ENCODE data around the gene SHISA3. TPM values are rescaled to one million over a fixed set of nuclear protein-coding genes. Genes with fewer than 3 reads are reported as not detected.
"Not testable (repeated sequence)": the region's sequence is repeated elsewhere in the genome, so short reads cannot be mapped to it uniquely, and the experiment has no call there.

The SHISA3 gene
- 0.46 TPM for total RNA-seq
- long read RNA-seq, partial matches to known transcripts = 0 of 1 reads
- long read RNA-seq, other reads (novel, unspliced or antisense) = 0 of 1 reads

DNA sequence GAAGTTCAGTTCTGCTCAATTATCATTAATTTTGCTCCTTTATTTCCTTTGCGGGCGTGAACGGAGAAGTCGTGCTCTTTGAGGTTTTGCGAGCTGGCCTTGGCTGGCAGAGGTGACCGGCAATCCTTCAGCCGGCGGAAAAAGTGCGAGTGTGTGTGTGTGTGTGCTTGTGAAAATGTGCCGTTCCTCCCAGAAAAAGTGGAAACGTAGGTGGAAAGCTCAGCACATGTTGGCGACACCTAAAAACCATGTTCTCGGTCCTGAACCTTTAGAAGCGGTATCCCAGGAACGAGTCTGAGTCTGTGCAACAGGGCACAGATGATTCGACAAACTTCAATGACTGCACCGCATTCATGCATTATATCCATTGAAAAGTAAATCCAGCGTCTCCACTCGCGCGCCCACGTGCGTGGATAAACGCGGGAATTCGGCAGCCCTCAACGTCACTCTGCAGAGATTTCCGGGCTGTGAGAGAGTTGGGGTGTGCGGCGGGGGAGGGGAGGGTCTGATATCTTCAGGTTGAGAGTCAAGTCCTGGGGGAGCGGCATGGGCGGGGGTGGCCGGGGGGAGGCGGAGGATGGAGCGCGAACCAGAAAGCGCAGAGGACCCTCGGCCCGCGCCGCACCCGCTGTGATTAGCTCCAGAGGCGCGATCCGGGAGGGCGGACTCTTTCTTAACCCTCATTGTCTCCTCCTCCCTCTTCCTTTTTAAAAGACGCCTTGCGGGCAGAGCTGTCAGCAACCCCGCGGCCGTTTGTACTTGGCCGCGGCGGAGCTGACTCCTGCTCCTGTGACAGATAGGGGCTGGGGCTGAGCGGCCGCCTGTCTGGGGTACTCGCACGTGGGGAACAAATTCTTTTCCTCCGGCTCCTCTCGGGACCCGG is at the start of gene SHISA3:
TSS of gene SHISA3 (plus strand) at position 737 of the 883 bp plus-strand sequence. CDS start 569 bp downstream, outside the sequence.
- no peak for DNase-seq (ENCODE audit: low spot score)
- intact Hi-C loops (cut with DNase I) = no loop called here

DNA sequence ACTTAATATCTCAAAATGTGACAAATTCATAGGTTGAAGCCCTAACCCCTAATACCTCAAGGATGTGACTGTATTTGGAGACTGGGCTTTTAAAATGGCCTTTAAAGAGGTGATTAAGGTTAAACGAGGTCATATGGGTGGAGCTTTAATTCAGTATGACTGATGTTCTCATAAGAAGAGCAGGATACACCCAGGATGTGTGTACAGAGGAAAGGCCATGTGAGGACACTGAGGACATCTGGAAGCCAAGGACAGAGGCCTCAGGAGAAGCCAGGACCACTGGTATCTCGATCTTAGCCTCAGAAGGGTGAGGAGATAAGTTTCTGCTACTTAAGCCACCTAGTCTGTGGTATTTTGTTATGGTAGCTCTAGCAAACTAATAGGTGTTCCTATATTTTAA is 49.0 kb upstream of the SHISA3 start:
- intact Hi-C loops (cut with DNase I) = no loop called here
- no peak for DNase-seq (ENCODE audit: low spot score)

DNA sequence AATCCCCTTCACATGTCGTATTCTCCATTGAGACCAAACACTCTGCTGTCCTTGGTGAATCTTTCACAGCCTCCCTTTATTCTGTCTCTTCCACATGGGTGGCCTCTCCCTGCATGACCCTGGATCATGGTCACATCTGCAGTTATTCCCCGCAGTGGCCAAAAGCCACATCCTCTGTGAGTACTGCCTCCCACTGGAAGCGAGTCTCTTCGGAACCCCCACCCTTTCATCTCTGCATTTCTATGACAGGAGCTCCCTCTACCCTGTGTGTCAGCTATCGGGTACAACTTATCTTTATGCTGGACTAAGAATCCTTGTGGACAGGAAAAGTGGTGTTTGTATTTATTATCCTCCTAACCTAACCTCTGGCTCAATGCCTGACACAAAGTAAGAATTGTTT is 48.6 kb upstream of the SHISA3 start:
- DNase-seq (ENCODE audit: low spot score) = no peak
- intact Hi-C loops (cut with DNase I) = no loop called here

DNA sequence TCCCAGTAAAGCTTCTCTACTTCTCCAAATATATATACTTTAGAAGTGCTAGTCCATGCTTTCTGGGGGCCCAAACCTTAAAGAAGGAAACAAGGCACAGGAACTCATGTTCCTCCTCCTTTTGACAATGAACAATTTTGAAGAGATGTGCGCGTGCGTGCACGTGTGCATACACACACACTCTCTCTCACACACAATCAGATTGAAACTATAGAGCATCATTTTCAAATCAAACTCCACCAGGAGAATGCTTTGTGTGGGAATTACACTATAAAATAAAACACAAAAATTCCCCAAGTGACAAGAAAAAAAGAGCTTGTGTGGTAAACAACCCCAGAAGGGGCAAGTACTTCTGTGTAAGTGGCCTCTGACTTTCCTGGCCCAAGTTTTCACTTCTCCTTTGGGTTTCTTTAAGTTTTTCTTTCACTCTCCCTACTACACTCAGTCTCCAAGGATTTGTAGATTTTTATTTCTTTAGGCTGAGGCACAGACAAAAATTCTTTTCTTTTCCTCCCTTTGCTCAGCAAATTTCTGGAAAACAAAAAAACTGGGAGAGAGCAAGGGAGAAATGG is 46.6 kb upstream of the SHISA3 start:
- intact Hi-C loops (cut with DNase I) = no loop called here
- no peak for DNase-seq (ENCODE audit: low spot score)

DNA sequence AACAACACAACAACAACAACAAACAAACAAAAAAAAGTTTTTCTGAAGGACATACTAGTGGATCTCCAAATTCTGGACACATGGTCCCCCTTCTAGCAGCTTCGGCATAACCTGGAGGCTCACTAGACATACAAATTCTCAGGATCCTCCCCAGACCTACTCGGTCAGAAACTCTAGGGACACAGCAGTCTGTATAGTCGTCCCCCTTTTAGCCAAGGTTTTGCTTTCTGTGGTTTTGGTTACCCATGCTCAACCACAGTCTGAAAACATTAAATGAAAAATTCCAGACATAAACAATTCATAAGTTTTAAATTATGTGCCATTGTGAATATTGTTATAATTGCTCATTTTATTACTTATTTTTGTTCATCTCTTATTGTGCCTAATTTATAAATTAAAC is 45.2 kb upstream of the SHISA3 start:
- no peak for DNase-seq (ENCODE audit: low spot score)
- intact Hi-C loops (cut with DNase I) = no loop called here

DNA sequence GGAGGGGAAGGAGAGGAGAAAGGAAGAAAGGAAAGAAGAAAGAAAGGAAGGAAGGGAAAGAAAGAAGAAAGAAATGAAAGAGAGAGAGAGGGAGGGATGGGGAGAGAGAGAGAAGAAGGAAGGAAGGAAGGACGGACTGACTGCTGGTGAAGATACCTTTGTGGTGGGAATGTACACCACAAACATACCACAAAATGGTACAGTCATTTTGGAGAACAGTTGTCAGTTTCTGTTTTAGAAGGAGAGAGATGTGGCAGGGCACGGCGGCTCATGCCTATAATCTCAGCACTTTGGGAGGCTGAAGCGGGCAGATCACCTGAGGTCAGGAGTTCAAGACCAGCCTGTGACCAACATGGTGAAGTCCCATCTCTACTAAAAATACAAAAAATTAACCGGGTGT is 40.0 kb upstream of the SHISA3 start:
- intact Hi-C loops (cut with DNase I) = no loop called here
- no peak for DNase-seq (ENCODE audit: low spot score)

DNA sequence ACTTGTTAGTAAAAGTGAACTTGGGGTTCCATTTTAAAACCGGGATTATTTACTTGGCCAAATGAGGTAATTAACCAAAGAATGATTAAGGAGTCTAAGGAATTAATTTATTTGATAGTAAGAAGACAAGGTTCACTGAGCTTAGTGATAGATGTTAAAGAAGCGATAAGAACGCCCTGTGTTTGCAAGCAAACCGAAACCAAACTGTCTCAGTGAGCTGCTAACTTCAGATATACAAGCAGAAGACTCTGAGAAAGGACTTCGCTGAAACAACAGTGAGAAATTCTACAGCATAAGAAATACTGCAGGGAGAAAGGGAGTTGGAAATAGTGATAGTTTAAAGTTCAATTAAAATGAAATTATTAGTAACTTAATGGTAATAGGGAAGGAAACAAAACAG is 37.6 kb upstream of the SHISA3 start:
- intact Hi-C loops (cut with DNase I) = no loop called here

DNA sequence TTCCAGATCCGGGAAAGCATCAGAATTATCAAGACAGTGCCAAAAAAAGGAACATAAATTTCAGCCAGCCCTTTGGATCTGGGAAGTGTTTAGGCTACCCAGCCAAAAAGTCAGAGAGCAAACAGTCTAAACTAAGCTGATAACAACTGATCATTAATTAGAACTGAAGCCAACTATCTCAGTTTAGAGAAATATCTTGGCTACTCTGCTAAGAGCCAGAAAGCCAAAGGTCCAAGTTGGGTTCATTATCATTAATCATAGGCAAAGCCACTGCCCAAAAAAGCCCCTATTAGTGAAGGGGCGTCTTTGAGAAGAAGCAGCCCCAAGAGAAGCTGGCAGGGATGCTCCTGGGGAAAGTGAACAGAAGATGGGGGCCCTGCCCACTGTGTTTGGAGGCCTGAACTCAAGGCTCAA is 37.0 kb upstream of the SHISA3 start:
- no peak for DNase-seq (ENCODE audit: low spot score)
- intact Hi-C loops (cut with DNase I) = no loop called here

More for the DNA sequence above, 37.6 kb upstream of the SHISA3 start:
- DNase-seq (ENCODE audit: low spot score) = no peak

DNA sequence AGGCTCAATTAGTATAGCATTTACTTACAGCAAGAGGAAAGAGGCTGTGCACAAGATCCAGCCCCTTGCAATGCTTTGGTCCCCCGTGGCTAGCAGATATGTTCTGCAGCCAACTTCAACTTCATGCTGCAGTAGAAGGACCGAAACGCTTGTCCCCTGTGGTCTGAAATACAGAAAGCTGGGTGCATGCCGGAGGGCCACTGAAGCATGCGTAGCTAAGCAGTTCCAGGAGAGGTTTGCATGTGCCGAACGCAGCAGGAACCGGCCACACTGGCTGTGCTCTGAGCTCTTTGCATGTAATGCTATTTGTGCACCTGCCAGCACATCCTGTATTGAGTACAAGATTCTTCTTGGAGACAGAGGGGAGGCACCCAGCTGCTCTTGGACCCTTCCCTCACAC is 35.8 kb upstream of the SHISA3 start:
- no peak for DNase-seq (ENCODE audit: low spot score)
- intact Hi-C loops (cut with DNase I) = no loop called here

DNA sequence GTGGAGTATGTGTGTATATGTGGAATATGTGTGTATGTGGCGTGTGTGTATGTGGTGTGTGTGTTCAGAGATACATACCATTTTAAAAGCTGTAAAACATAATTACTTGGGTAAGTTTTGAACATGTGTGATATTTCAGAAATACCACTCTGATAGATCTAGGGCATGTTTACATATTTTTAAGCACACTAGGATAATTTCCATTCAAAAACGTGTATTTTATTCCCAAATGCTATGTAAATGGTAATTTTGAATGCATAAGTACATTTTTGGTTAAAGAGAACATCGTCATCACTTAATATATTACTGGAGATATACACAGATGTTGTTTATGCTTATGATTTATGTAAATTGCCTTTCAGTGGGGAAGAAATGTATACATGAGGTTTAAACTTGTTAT is 34.7 kb upstream of the SHISA3 start:
- DNase-seq (ENCODE audit: low spot score) = no peak
- intact Hi-C loops (cut with DNase I) = no loop called here

DNA sequence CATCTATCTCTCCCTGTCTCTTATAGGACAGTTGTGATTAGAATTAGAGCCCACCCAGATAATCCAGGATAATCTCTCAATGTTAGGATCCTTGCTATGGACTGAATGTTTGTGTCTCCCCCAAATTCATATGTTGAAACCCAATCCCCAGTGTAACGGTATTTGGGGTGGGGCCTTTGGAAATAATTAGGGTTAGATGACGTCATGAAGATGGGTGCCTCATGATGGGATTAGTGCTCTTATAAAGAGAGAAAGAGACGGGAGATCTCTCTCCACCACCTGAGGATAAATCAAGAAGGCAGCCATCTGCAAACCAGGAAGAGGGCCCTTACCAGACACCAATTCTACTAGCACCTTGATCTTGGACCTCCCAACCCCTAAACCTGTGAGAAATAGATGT is 33.7 kb upstream of the SHISA3 start:
- DNase-seq (ENCODE audit: low spot score) = no peak
- intact Hi-C loops (cut with DNase I) = no loop called here

DNA sequence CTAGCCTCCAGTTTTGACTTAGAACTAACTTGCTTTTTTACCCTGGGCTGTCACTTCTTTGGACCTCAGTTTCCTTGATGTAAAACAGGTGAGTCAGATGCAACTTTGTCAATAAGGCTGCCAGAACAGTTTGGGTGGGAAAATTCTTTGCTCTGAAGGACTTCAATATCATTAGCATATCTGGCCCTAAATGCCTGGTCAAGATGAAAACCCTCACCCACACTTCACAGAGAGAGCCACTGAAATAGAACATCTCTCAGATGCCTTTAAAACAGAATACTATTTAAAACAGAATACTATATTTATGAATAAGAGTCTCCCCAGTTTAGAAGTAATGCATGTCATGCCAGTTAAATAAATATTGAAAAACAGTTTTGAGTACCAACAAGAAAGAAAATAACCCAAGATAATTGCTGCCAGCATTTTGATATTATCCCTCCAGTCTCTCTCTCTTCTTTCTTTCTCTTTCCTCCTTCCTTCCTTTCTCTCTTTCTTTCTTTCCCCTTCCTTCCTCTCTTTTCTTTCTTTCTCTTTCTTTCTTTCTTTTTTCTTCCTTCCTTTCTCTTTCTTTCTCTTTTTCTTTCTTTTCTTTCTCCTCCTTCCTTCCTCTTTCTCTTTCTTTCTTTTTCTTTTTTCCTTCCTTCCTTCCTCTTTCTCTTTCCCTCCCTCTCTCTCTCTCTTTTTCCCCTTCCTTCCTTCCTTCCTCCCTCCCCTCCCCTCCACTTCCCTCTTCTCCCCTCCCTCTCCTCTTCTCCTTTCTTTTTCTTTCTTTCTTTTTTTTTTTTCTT is 32.8 kb upstream of the SHISA3 start:
- no peak for DNase-seq (ENCODE audit: low spot score)
- intact Hi-C loops (cut with DNase I) = no loop called here

DNA sequence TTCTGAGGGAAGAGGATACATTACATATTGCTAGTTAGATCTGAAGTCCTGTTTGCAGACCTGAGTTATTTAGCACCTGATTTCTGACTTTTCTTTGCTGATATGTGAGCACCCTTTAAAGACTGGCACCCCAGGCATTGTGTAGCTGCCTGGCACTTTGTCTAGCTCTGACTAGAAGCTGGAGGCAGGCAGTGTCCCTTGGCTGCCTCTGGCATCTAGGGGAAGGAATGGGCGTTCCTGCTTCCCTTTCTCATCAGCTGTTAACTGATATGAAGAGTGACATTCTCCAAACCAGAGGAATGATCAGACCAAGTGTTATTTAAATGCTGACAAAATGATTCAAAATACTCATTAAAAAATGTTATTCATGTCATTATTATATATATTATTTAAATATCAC is 30.3 kb upstream of the SHISA3 start:
- intact Hi-C loops (cut with DNase I) = no loop called here
- no peak for DNase-seq (ENCODE audit: low spot score)

DNA sequence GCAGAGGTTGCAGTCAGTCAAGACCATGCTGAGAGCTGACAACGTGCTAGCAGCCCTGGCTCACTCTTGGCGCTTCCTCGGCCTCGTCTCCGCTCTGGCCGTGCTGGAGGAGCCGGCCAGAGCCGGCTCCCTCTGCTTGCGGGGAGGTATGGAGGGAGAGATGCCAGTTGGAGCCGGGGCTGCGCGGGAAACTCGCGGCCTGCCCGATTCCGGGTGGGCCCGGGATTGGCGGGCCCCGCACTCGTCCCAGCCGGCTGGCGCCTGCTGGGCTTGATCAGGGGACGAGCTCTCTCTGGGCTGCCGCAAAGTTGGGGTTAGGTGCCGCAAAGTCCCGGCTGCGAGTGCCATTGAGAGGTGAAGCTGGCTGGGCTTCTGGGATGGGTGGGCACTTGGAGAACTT is 27.8 kb upstream of the SHISA3 start:
- intact Hi-C loops (cut with DNase I) = no loop called here
- DNase-seq (ENCODE audit: low spot score) = no peak

DNA sequence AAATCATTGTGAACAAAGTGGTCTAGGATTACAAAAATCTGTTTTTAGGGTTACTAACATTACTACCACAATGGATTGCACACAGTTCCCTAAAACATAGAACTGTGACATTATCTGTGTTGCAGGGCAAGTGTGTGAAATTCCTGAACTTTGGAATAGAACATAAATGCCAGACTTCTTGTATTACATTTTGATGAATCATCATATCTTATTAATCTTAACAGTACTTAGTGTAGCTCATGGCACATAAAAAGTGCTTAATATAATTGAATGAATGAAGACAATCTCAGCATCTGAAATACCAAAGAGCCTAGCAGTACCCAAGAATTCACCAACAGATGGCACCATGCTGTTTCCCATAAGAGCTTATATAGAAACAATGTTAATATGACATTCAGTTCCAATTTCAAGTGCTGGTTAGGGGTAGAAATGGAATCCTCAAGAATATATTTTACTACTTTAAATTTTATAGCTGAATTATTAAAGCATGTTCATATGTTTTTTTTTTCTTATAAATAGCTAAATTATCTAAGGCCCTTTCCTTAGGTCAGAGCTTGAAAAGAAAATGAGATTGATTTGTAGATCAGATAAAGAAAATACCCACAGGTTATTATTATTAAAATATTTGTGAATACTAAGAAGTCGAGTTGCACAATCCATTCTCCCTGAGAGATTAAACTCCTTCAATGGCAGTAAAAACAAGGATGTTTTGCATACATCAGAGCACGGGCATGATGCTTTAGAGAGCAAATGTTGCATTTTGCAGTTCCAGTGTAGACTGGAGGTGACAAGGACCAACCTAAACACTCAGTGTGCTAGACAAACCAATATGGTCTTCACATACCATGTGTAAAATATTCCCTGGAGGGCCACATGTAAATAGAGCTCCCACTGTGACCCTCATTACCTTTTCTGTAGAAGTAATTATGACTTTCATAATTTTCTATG is 25.7 kb upstream of the SHISA3 start:
- intact Hi-C loops (cut with DNase I) = loop anchor here (2.0 kb wide), 1 partner anchor 149 kb away; no protein-coding TSS in a partner anchor
- DNase-seq (ENCODE audit: low spot score) = no peak

DNA sequence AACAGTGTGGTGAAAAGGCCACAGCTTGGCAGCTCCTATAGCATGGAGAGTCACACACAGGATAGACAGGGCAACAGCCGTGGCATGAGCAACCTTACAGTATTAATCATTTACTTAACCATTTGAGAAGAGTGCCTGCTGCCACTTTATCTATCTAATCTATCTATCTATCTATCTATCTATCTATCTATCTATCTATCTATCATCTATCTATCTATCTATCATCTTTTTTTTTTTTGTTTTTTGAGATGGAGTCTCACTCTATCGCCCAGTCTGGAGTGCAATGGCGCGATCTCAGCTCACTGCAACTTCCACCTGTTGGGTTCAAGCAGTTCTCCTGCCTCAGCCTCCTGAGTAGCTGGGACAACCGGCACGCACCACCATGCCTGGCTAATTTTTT is 25.0 kb upstream of the SHISA3 start:
- DNase-seq (ENCODE audit: low spot score); intact Hi-C loops (cut with DNase I): not testable (repeated sequence)

DNA sequence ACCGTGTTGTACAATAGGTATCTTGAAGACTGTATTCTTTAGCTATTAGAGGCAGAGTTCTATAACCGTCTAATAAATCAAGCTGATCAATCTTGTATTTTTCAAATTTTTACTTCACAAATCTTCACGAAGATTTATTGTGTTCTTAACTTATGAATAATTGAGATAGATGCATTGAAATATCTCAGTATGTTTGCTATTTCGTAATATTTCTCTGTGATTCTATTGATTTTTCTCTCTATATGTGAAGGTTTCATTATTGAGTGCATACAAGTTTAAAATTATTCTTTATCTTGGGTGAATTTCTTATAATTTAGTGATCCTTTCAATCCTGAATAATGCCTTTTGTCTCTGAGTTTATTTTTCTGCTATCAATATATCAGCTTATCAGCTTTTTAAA is 19.8 kb upstream of the SHISA3 start:
- DNase-seq (ENCODE audit: low spot score) = no peak
- intact Hi-C loops (cut with DNase I) = no loop called here

DNA sequence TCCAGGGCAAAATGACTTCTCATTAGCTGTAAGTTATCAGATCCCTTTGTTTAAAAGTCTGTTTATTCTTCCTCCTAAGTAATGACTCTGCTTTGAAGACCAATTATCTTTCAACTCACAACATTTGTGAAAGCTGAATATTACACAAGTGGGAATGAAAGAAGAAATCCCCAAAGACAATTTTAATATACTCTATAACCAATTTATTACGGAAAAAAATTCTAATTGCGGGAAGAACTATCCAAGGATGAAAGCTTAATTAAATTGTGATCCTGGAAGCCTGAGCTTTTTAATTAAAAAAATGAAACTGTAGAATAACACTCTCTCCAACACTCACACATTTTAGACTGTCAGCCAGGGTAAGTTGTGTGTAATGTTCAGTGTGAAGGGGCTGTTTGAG is 15.6 kb upstream of the SHISA3 start:
- intact Hi-C loops (cut with DNase I) = no loop called here
- no peak for DNase-seq (ENCODE audit: low spot score)

DNA sequence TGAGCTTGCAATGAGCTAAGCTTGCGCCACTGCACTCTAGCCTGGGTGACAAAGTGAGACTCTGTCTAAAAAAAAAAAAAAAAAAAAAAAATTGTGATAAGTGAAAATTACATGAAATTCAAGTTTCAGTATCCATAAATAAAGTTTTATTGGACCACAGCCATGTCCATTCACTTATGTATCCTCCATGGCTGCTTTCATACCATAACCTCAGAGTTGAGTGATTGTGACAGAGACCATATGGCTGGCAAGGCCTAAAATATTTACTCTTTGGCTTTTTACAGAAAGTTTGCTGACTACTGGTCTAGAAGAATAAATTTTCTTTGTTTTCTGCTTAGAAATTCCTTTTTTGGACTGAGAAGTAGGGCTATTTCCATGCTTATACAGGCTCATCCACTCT is 11.8 kb upstream of the SHISA3 start:
- no peak for DNase-seq (ENCODE audit: low spot score)
- intact Hi-C loops (cut with DNase I) = no loop called here
